H1 (cell line): Measurements from ENCODE around the gene GRK7. TPM values are rescaled to one million over a fixed set of nuclear protein-coding genes. Genes with fewer than 3 reads are reported as not detected.

ENCODE experiments used
- CTCF ChIA-PET: fragments of 300-600 bp; sonication (Branson Sonifier 250); formaldehyde crosslinking; loops from one replicate; lab custom pipeline; 2021; ENCODE audit not compliant: partially characterized antibody; lab: Charles Lee
- POLR2A ChIA-PET: fragments of 300-600 bp; sonication (Branson Sonifier 250); formaldehyde crosslinking; loops from one replicate; lab custom pipeline; 2021; ENCODE audit warnings: inconsistent platforms; ENCODE audit not compliant: partially characterized antibody; lab: Charles Lee
- DNase-seq, 2 experiments: peaks; one replicate each; pipeline versions ENCODE4 v3.0.0 to v3.0.0-alpha.2; 2010 to 2022; ENCODE audit warnings: low spot score in 2 of 2, low read depth in 1 of 2, mixed read lengths in 1 of 2
- FAIRE-seq: peaks from 2 replicates; lab custom pipeline; 2011; peaks lifted over from hg19 to GRCh38; lab: Jason Lieb, UNC
- H2AFZ ChIP-seq: 2 replicates; pipeline ENCODE4 v1.8.1; 2012; ENCODE audit warnings: low read length, inconsistent platforms
- H2AK5ac ChIP-seq: 2 replicates; pipeline ENCODE4 v1.6.1; 2013; ENCODE audit warnings: low read depth, low read length
- H2BK120ac ChIP-seq: replicated peaks from 2 replicates; pipeline ENCODE3; 2013; ENCODE audit warnings: low read depth, low read length, inconsistent platforms
- H2BK12ac ChIP-seq: 2 replicates; pipeline ENCODE4 v1.6.1; 2013; ENCODE audit warnings: low read depth, low read length
- H2BK15ac ChIP-seq: 2 replicates; pipeline ENCODE4 v1.6.1; 2013; ENCODE audit warnings: low read length
- H2BK20ac ChIP-seq: 2 replicates; pipeline ENCODE4 v1.6.1; 2013; ENCODE audit warnings: low read length
- H2BK5ac ChIP-seq: 2 replicates; pipeline ENCODE4 v1.6.1; 2013; ENCODE audit warnings: low read depth, low read length
- H3K14ac ChIP-seq: 2 replicates; pipeline ENCODE4 v1.6.1; 2013; ENCODE audit warnings: inconsistent platforms; ENCODE audit not compliant: insufficient read length
- H3K18ac ChIP-seq: 2 replicates; pipeline ENCODE4 v1.6.1; 2013; ENCODE audit warnings: low read length; ENCODE audit errors: extremely low read depth
- H3K23ac ChIP-seq: 2 replicates; pipeline ENCODE4 v1.6.1; 2013; ENCODE audit warnings: inconsistent platforms; ENCODE audit not compliant: insufficient read length
- H3K23me2 ChIP-seq: 2 replicates; pipeline ENCODE4 v1.6.1; 2013; ENCODE audit warnings: low read depth, low read length
- H3K27ac ChIP-seq: 2 replicates; pipeline ENCODE4 v1.6.1; 2011; ENCODE audit warnings: low read depth, low read length, inconsistent platforms
- H3K27me3 ChIP-seq, 4 experiments: replicated peaks in 1 of 4; 1 replicate in 1 of 4; 2 replicates in 3 of 4; pipeline versions ENCODE4 v1.6.1 to v1.8.1; 2011 to 2013; ENCODE audit warnings: low read length in 3 of 4, mild to moderate bottlenecking in 3 of 4, inconsistent platforms in 2 of 4, mixed read lengths in 2 of 4, moderate library complexity in 1 of 4; ENCODE audit not compliant: control insufficient read depth in 3 of 4, insufficient read depth in 3 of 4; ENCODE audit errors: extremely low read depth in 1 of 4
- H3K36me3 ChIP-seq, 4 experiments: 2 replicates each; pipeline versions ENCODE4 v1.6.1 to v1.8.1; 2011 to 2013; ENCODE audit warnings: mild to moderate bottlenecking in 4 of 4, low read length in 3 of 4, moderate library complexity in 2 of 4, control low read depth in 1 of 4, inconsistent platforms in 1 of 4; ENCODE audit not compliant: insufficient read depth in 4 of 4, control insufficient read depth in 2 of 4
- H3K4ac ChIP-seq: replicated peaks from 2 replicates; pipeline ENCODE3; 2013; ENCODE audit warnings: low read length, low read depth, mixed read lengths, inconsistent platforms; ENCODE audit not compliant: insufficient read length
- H3K4me1 ChIP-seq, 4 experiments: replicated peaks in 1 of 4; 1 replicate in 1 of 4; 2 replicates in 3 of 4; pipeline versions ENCODE4 v1.6.1 to v1.8.1; 2011 to 2013; ENCODE audit warnings: low read length in 3 of 4, inconsistent platforms in 2 of 4, mixed read lengths in 1 of 4; ENCODE audit not compliant: insufficient read depth in 4 of 4, control insufficient read depth in 3 of 4
- H3K4me2 ChIP-seq, 2 experiments: 2 replicates each; pipeline versions ENCODE4 v1.6.1 to v1.8.1; 2011 to 2013; ENCODE audit warnings: low read depth in 2 of 2, low read length in 2 of 2, control low read depth in 1 of 2, inconsistent platforms in 1 of 2, mild to moderate bottlenecking in 1 of 2; ENCODE audit not compliant: insufficient read depth in 1 of 2
- H3K4me3 ChIP-seq, 4 experiments: fragments of 200-600, 300-600 bp in 1 of 4; sonication (generic), shearing (Covaris generic), sonication (Bioruptor Twin) in 1 of 4; 2 replicates each; pipeline versions ENCODE4 v1.5.1 to v1.8.1; 2011 to 2016; ENCODE audit warnings: low read length in 4 of 4, low read depth in 3 of 4, control low read depth in 2 of 4, inconsistent platforms in 2 of 4, mild to moderate bottlenecking in 2 of 4, mixed read lengths in 1 of 4, moderate library complexity in 1 of 4; ENCODE audit not compliant: insufficient read depth in 2 of 4; ENCODE audit errors: extremely low read depth in 1 of 4
- H3K56ac ChIP-seq: replicated peaks from 2 replicates; pipeline ENCODE3; 2013; ENCODE audit warnings: low read depth, mild to moderate bottlenecking, mixed read lengths, low read length, inconsistent platforms; ENCODE audit not compliant: insufficient read length
- H3K79me1 ChIP-seq: 2 replicates; pipeline ENCODE4 v1.6.1; 2013; ENCODE audit warnings: low read depth, low read length, control low read depth
- H3K79me2 ChIP-seq, 2 experiments: 2 replicates each; pipeline versions ENCODE4 v1.6.1 to v1.8.1; 2012 to 2013; ENCODE audit warnings: low read length in 2 of 2, mild to moderate bottlenecking in 2 of 2, inconsistent platforms in 1 of 2; ENCODE audit not compliant: insufficient read depth in 2 of 2, control insufficient read depth in 1 of 2
- H3K9ac ChIP-seq, 4 experiments: replicated peaks in 1 of 4; 1 replicate in 1 of 4; 2 replicates in 3 of 4; pipeline versions ENCODE4 v1.6.1 to v1.8.1; 2011 to 2013; ENCODE audit warnings: low read depth in 3 of 4, low read length in 3 of 4, control low read depth in 2 of 4, mild to moderate bottlenecking in 2 of 4, moderate library complexity in 2 of 4, inconsistent platforms in 1 of 4; ENCODE audit errors: extremely low read depth in 1 of 4
- H3K9me3 ChIP-seq, 2 experiments: 2 replicates each; pipeline versions ENCODE4 v1.6.1 to v1.8.1; 2012 to 2013; ENCODE audit warnings: mild to moderate bottlenecking in 2 of 2, moderate library complexity in 2 of 2, control low read depth in 1 of 2, inconsistent platforms in 1 of 2, low read depth in 1 of 2, low read length in 1 of 2, mixed read lengths in 1 of 2; ENCODE audit not compliant: insufficient read depth in 2 of 2
- H4K20me1 ChIP-seq, 2 experiments: replicated peaks in 1 of 2; 2 replicates each; pipeline versions ENCODE3 to v1.8.1; 2011 to 2013; ENCODE audit warnings: inconsistent platforms in 2 of 2, low read length in 2 of 2, mild to moderate bottlenecking in 1 of 2; ENCODE audit not compliant: insufficient read depth in 2 of 2, control insufficient read depth in 1 of 2
- H4K5ac ChIP-seq: 2 replicates; pipeline ENCODE4 v1.6.1; 2013; ENCODE audit warnings: low read length, low read depth, mixed read lengths, inconsistent platforms; ENCODE audit not compliant: insufficient read length
- H4K8ac ChIP-seq: 2 replicates; pipeline ENCODE4 v1.8.0; 2013; ENCODE audit warnings: mild to moderate bottlenecking, moderate library complexity, low read length, inconsistent platforms; ENCODE audit not compliant: insufficient read depth; ENCODE audit errors: extremely low read depth
- H4K91ac ChIP-seq: replicated peaks from 2 replicates; pipeline ENCODE3; 2013; ENCODE audit warnings: low read length, mixed read lengths, inconsistent platforms; ENCODE audit not compliant: insufficient read length
- BCL11A ChIP-seq, 2 experiments: IDR thresholded peaks; one replicate each; pipeline ENCODE4 v1.6.1; 2011; ENCODE audit warnings: low read depth in 2 of 2, low read length in 2 of 2, mild to moderate bottlenecking in 2 of 2
- CBX8 ChIP-seq: fragments of 300-800, 300-1000 bp; sonication (generic); IDR thresholded peaks from 2 replicates; pipeline ENCODE4 v1.7.1; 2016; ENCODE audit warnings: low read depth, low read length, borderline replicate concordance
- CEBPB ChIP-seq: IDR thresholded peaks from 2 replicates; pipeline ENCODE4 v1.6.1; 2012; ENCODE audit warnings: low read depth, low read length
- EGR1 ChIP-seq: IDR thresholded peaks from 2 replicates; pipeline ENCODE4 v1.6.1; 2011; ENCODE audit warnings: low read depth, low read length, borderline replicate concordance
- EP300 ChIP-seq, 2 experiments: IDR thresholded peaks; 1 replicate in 1 of 2; 2 replicates in 1 of 2; pipeline ENCODE4 v1.6.1; 2011 to 2012; ENCODE audit warnings: low read depth in 2 of 2, low read length in 2 of 2, mild to moderate bottlenecking in 2 of 2, borderline replicate concordance in 1 of 2, inconsistent platforms in 1 of 2, moderate library complexity in 1 of 2
- FOSL1 ChIP-seq: IDR thresholded peaks from 2 replicates; pipeline ENCODE4 v1.6.1; 2011; ENCODE audit warnings: mild to moderate bottlenecking, low read depth, low read length, moderate library complexity; ENCODE audit not compliant: insufficient read depth
- KDM1A ChIP-seq: fragments of 200-600, 300-600 bp; sonication (generic); IDR thresholded peaks from 2 replicates; pipeline ENCODE4 v1.7.1; 2016; ENCODE audit warnings: mild to moderate bottlenecking, low read length, borderline replicate concordance
- SP1 ChIP-seq: IDR thresholded peaks from 2 replicates; pipeline ENCODE4 v1.6.1; 2011; ENCODE audit warnings: low read depth, low read length
- SP4 ChIP-seq: IDR thresholded peaks from 2 replicates; pipeline ENCODE4 v1.6.1; 2012; ENCODE audit warnings: low read length, inconsistent platforms
- SRF ChIP-seq: IDR thresholded peaks from 2 replicates; pipeline ENCODE4 v1.6.1; 2011; ENCODE audit warnings: mild to moderate bottlenecking, low read depth, low read length, moderate library complexity
- ZNF274 ChIP-seq: IDR thresholded peaks from 2 replicates; pipeline ENCODE4 v1.7.0; 2012; ENCODE audit warnings: low read length, borderline replicate concordance; ENCODE audit errors: extremely low read depth
- WGBS, 2 experiments: shearing (Covaris generic) in 1 of 2; methylation state at CpG; one replicate each; pipeline versions ENCODE4 v1.1.6 to v1.1.7; 2013 to 2015; ENCODE audit warnings: low lambda C conversion rate in 2 of 2, mixed read lengths in 2 of 2, inconsistent platforms in 1 of 2, low coverage in 1 of 2, missing lambda C conversion rate in 1 of 2; ENCODE audit not compliant: insufficient replicate concordance in 2 of 2, insufficient coverage in 1 of 2, insufficient read length in 1 of 2; ENCODE audit errors: extremely low coverage in 1 of 2, missing lambda C conversion rate in 1 of 2; 5-methylcytosine and 5-hydroxymethylcytosine counted together
- polyA plus RNA-seq, 7 experiments: library from polyadenylated mRNA; depleted of rRNA in 3 of 7; stranded (reverse) in 5 of 7; unstranded in 2 of 7; fragments of >200 nt in 5 of 7; fragments of 200-250 nt in 2 of 7; gene quantifications; 1 replicate in 5 of 7; 2 replicates in 1 of 7; 4 replicates in 1 of 7; pipeline versions ENCODE4 v1.2.1 to v1.2.3, GENCODE V29; 2011 to 2013; ENCODE audit warnings: missing spikeins in 2 of 7, mixed read lengths in 2 of 7
- total RNA-seq: library from RNA; stranded (reverse); fragmentation: NEBNext Ultra II Directional; extraction: Animal tissue kit (Norgen Biotek cat#: 25700); gene quantifications from 2 replicates; pipeline ENCODE4 v1.2.1, GENCODE V29; 2021
- TF ChIP-seq, protein P1 (sequence below): IDR thresholded peaks from 2 replicates; pipeline ENCODE4 v1.6.1; 2012; ENCODE audit warnings: inconsistent platforms
- TF ChIP-seq, protein P2 (sequence below): IDR thresholded peaks from 2 replicates; pipeline ENCODE4 v1.6.1; 2011; ENCODE audit warnings: low read depth, mild to moderate bottlenecking, low read length; ENCODE audit not compliant: insufficient read depth

Gene GRK7
- total and polyA plus RNA-seq, 2 of the 8 experiments (the other 6 are each of a cell fraction or from before 2014, with no cell fraction given) = not detected

GRCh38 chr3:141726483-141726882 is 36.7 kb upstream of the GRK7 start:
- ChIA-PET CTCF (interaction anchor here (1.2 to 2.6 kb wide), 2 partner anchors 12 to 469 kb away, joined by 3 to 14 read pairs; partner anchors contain the start of gene RNF7), POLR2A (interaction anchor here (1.5 kb wide), 1 partner anchor 12 kb away, joined by 3 read pairs; no protein-coding TSS in a partner anchor)
- H3K23ac ChIP-seq = no peak overlapping the region
- no peak overlapping the region for H3K14ac ChIP-seq
- H4K20me1 ChIP-seq = no peaks in the 10 kb centered on the region
- H3K18ac ChIP-seq = no peak overlapping the region
- H3K4me3 ChIP-seq = no peak overlapping the region
- no peak for DNase-seq
- no peak overlapping the region for H2BK5ac ChIP-seq
- no peak for FAIRE-seq
- no peaks in the 10 kb centered on the region for H3K79me2 ChIP-seq
- H3K23me2 ChIP-seq = no peaks in the 10 kb centered on the region
- H4K8ac ChIP-seq = no peak overlapping the region
- H2BK15ac ChIP-seq = no peak overlapping the region
- no peak overlapping the region for H2AFZ ChIP-seq
- no peaks in the 10 kb centered on the region for H3K79me1 ChIP-seq
- no peak overlapping the region for H3K4ac ChIP-seq
- H3K4me2 ChIP-seq = no peak overlapping the region
- no peak overlapping the region for H2AK5ac ChIP-seq
- H2BK120ac ChIP-seq = no peak overlapping the region
- H3K27ac ChIP-seq = no peak overlapping the region
- no peak overlapping the region for H3K9ac ChIP-seq
- no peak overlapping the region for H2BK12ac ChIP-seq
- no peak overlapping the region for H4K5ac ChIP-seq
- WGBS, 2 experiments = 91% methylated on average over 1 of the region's 1 CpG; no CpG with 5 or more reads in 1 of the 2 experiments
- H2BK20ac ChIP-seq = no peak overlapping the region
- no peaks in the 10 kb centered on the region for H3K9me3 ChIP-seq
- H3K36me3 ChIP-seq = no peaks in the 10 kb centered on the region
- no peaks in the 10 kb centered on the region for H3K4me1 ChIP-seq
- H3K56ac ChIP-seq = no peak overlapping the region
- no peak overlapping the region for H4K91ac ChIP-seq
- H3K27me3 ChIP-seq = no peaks in the 10 kb centered on the region
- no peak for TF ChIP-seq BCL11A (IDR thresholded peaks at IDR 0.05; ENCODE audit: low read depth in 2 of 2, low read length in 2 of 2)
- TF ChIP-seq FOSL1 = no peak
- TF ChIP-seq, protein P1, sequence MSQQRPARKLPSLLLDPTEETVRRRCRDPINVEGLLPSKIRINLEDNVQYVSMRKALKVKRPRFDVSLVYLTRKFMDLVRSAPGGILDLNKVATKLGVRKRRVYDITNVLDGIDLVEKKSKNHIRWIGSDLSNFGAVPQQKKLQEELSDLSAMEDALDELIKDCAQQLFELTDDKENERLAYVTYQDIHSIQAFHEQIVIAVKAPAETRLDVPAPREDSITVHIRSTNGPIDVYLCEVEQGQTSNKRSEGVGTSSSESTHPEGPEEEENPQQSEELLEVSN = no peak
- TF ChIP-seq, protein P2, sequence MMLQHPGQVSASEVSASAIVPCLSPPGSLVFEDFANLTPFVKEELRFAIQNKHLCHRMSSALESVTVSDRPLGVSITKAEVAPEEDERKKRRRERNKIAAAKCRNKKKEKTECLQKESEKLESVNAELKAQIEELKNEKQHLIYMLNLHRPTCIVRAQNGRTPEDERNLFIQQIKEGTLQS = no peak
- no peak for TF ChIP-seq CEBPB
- TF ChIP-seq ZNF274 = no peak
- no peak for TF ChIP-seq EGR1
- no peak for TF ChIP-seq SP4
- no peak for TF ChIP-seq KDM1A
- TF ChIP-seq SRF = no peak
- TF ChIP-seq EP300 (IDR thresholded peaks at IDR 0.05; ENCODE audit: borderline replicate concordance in 1 of 2, low read depth in 2 of 2, low read length in 2 of 2) = no peak
- no peak for TF ChIP-seq SP1
- no peak for TF ChIP-seq CBX8
